ENCODE measurements around the gene TAS2R60.
"Not testable (repeated sequence)": the region's sequence is repeated elsewhere in the genome, so short reads cannot be mapped to it uniquely, and the experiment has no call there.

The TAS2R60 gene

GRCh38 chr7:143411976-143412708, 31.1 kb upstream of the TAS2R60 start:
- DNase-seq = no peak

GRCh38 chr7:143413123-143413522, 30.1 kb upstream of the TAS2R60 start:
- no peak for DNase-seq

- not testable (repeated sequence) for DNase-seq
Observed at GRCh38 chr7:143415209-143415608, 28.0 kb upstream of the TAS2R60 start.

- DNase-seq = no peak
Observed at GRCh38 chr7:143415742-143416397, 27.4 kb upstream of the TAS2R60 start.

GRCh38 chr7:143416565-143417149, 26.6 kb upstream of the TAS2R60 start:
- peak; percentile 16 for DNase-seq

GRCh38 chr7:143417734-143418383, 25.4 kb upstream of the TAS2R60 start:
- no peak for DNase-seq

GRCh38 chr7:143418681-143419458, 24.4 kb upstream of the TAS2R60 start:
- no peak for DNase-seq

- DNase-seq = no peak
Observed at GRCh38 chr7:143419880-143420279, 23.4 kb upstream of the TAS2R60 start.

- DNase-seq = not testable (repeated sequence)
Observed at GRCh38 chr7:143420624-143421023, 22.6 kb upstream of the TAS2R60 start.

GRCh38 chr7:143422033-143422432, 21.2 kb upstream of the TAS2R60 start:
- DNase-seq = no peak

GRCh38 chr7:143424476-143424875, 18.8 kb upstream of the TAS2R60 start:
- not testable (repeated sequence) for DNase-seq

- DNase-seq = no peak
Observed at GRCh38 chr7:143426479-143427142, 16.6 kb upstream of the TAS2R60 start.

GRCh38 chr7:143429770-143430698, 13.2 kb upstream of the TAS2R60 start:
- no peak for DNase-seq

- DNase-seq = no peak
Observed at GRCh38 chr7:143431109-143431508, 12.1 kb upstream of the TAS2R60 start.

GRCh38 chr7:143433759-143434158, 9.5 kb upstream of the TAS2R60 start:
- no peak for DNase-seq

- DNase-seq = no peak
Observed at GRCh38 chr7:143434660-143435059, 8.6 kb upstream of the TAS2R60 start.

- DNase-seq = no peak
Observed at GRCh38 chr7:143435266-143435665, 8.0 kb upstream of the TAS2R60 start.

GRCh38 chr7:143436325-143436946, 6.8 kb upstream of the TAS2R60 start:
- DNase-seq = peak; percentile 33

GRCh38 chr7:143437578-143437977, 5.7 kb upstream of the TAS2R60 start:
- no peak for DNase-seq

GRCh38 chr7:143439866-143440265, 3.4 kb upstream of the TAS2R60 start:
- DNase-seq = no peak

All from NCI-H1048 (cell line).